Fibroblast of lung (primary cell): ENCODE results near the gene ANKS1B. TPM values are rescaled to one million over a fixed set of nuclear protein-coding genes. Genes with fewer than 3 reads are reported as not detected.
A peak's percentile ranks its signal among the peaks of the same experiment; 100 is the strongest.

ENCODE experiments used
- DNase-seq, 2 donors: peaks; one replicate each; pipeline versions ENCODE4 v3.0.0 to v3.0.0-alpha.2; 2010; ENCODE audit warnings: low read depth in 2 of 2
- H2AFZ ChIP-seq: 2 replicates; pipeline ENCODE4 v1.5.1; 2012; ENCODE audit warnings: low read length, control low read depth, inconsistent platforms
- H3K27ac ChIP-seq: 2 replicates; pipeline ENCODE4 v1.5.1; 2011; ENCODE audit warnings: low read length, control low read depth; ENCODE audit not compliant: insufficient read depth
- H3K27me3 ChIP-seq: 2 replicates; pipeline ENCODE4 v1.5.1; 2011; ENCODE audit warnings: mild to moderate bottlenecking, low read length; ENCODE audit not compliant: control insufficient read depth, insufficient read depth
- H3K36me3 ChIP-seq: 2 replicates; pipeline ENCODE4 v1.5.1; 2011; ENCODE audit warnings: low read length; ENCODE audit not compliant: control insufficient read depth, insufficient read depth
- H3K4me1 ChIP-seq: 2 replicates; pipeline ENCODE4 v1.5.1; 2011; ENCODE audit warnings: low read length; ENCODE audit not compliant: control insufficient read depth, insufficient read depth; ENCODE audit errors: extremely low read depth
- H3K4me2 ChIP-seq: 2 replicates; pipeline ENCODE4 v1.5.1; 2011; ENCODE audit warnings: low read length, control low read depth; ENCODE audit not compliant: insufficient read depth; ENCODE audit errors: extremely low read depth
- H3K4me3 ChIP-seq, 4 experiments: fragments of 200-600 bp in 1 of 4; sonication (generic) in 1 of 4; replicated peaks in 1 of 4; 2 replicates each; pipeline ENCODE4 v1.5.1; 2011 to 2016; ENCODE audit warnings: low read length in 4 of 4, low read depth in 3 of 4, mild to moderate bottlenecking in 3 of 4, control low read depth in 2 of 4, inconsistent platforms in 1 of 4, mixed read lengths in 1 of 4; ENCODE audit not compliant: insufficient read depth in 1 of 4; ENCODE audit errors: control extremely low read depth in 1 of 4
- H3K79me2 ChIP-seq: 2 replicates; pipeline ENCODE4 v1.5.1; 2012; ENCODE audit warnings: mild to moderate bottlenecking, low read length, inconsistent platforms; ENCODE audit not compliant: control insufficient read depth, insufficient read depth
- H3K9ac ChIP-seq: 2 replicates; pipeline ENCODE4 v1.5.1; 2011; ENCODE audit warnings: mild to moderate bottlenecking, low read length, control low read depth; ENCODE audit not compliant: insufficient read depth
- H3K9me3 ChIP-seq: 2 replicates; pipeline ENCODE4 v1.5.1; 2012; ENCODE audit warnings: low read depth, low read length; ENCODE audit not compliant: control insufficient read depth, insufficient read depth
- H4K20me1 ChIP-seq: 2 replicates; pipeline ENCODE4 v1.5.1; 2011; ENCODE audit warnings: low read length; ENCODE audit not compliant: control insufficient read depth, insufficient read depth; ENCODE audit errors: extremely low read depth
- EZH2 ChIP-seq: IDR thresholded peaks from 2 replicates; pipeline ENCODE4 v1.5.1; 2012; ENCODE audit warnings: low read length, control low read depth, mild to moderate bottlenecking; ENCODE audit errors: missing control alignments
- polyA plus RNA-seq, 2 donors: library from polyadenylated mRNA; depleted of rRNA in 1 of 2; stranded (reverse) in 1 of 2; unstranded in 1 of 2; fragments of >200 nt; gene quantifications; 2 replicates each; pipeline ENCODE4 v1.2.1, GENCODE V29; 2011 to 2012; ENCODE audit warnings: missing spikeins in 1 of 2
- total RNA-seq: library from RNA; depleted of rRNA; stranded (reverse); fragments of >200 nt; gene quantifications from 2 replicates; pipeline ENCODE4 v1.2.1, GENCODE V29; 2014
- TF ChIP-seq, protein P1 (sequence below), 2 donors: IDR thresholded peaks in 1 of 2; conservative IDR thresholded peaks in 1 of 2; 1 replicate in 1 of 2; 2 replicates in 1 of 2; pipeline ENCODE4 v1.5.1; 2011 to 2012; ENCODE audit warnings: low read length in 2 of 2, control low read depth in 1 of 2, inconsistent platforms in 1 of 2, low read depth in 1 of 2, mild to moderate bottlenecking in 1 of 2

ANKS1B gene
- total and polyA plus RNA-seq, 2 donors (not counting 1 experiment from before 2014, with no cell fraction given), result 0.11 to 0.83 TPM

DNA sequence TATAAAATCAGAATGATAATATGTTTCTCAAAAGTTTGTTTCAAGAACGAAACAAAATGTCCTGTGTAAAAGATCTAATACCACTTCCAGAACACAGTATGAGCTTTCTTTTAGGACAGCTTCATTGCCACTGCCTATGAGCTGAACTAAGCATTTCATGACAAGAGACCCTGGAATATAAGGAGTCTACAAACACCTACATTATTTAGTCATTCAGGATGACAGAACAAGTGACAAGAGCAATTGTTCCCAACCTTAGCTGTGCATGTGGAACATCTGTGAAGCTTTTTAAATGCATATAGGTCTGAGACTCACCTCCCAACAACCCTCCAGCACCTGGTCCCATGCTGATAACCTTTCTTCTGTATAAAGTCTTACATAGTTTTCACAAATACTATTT, 440.3 kb downstream of the ANKS1B start:
- no peak overlapping the region for H3K4me3 ChIP-seq
- no peaks in the 10 kb centered on the region for H3K79me2 ChIP-seq
- H2AFZ ChIP-seq, result no peak overlapping the region
- H3K4me2 ChIP-seq, result no peak overlapping the region
- no peak overlapping the region for H3K9ac ChIP-seq
- H3K27ac ChIP-seq, result no peak overlapping the region
- H3K9me3 ChIP-seq, result no peaks in the 10 kb centered on the region
- no peak for DNase-seq
- H3K36me3 ChIP-seq, result no peaks in the 10 kb centered on the region
- no peaks in the 10 kb centered on the region for H3K4me1 ChIP-seq
- TF ChIP-seq EZH2, result no peak
- TF ChIP-seq, protein P1, sequence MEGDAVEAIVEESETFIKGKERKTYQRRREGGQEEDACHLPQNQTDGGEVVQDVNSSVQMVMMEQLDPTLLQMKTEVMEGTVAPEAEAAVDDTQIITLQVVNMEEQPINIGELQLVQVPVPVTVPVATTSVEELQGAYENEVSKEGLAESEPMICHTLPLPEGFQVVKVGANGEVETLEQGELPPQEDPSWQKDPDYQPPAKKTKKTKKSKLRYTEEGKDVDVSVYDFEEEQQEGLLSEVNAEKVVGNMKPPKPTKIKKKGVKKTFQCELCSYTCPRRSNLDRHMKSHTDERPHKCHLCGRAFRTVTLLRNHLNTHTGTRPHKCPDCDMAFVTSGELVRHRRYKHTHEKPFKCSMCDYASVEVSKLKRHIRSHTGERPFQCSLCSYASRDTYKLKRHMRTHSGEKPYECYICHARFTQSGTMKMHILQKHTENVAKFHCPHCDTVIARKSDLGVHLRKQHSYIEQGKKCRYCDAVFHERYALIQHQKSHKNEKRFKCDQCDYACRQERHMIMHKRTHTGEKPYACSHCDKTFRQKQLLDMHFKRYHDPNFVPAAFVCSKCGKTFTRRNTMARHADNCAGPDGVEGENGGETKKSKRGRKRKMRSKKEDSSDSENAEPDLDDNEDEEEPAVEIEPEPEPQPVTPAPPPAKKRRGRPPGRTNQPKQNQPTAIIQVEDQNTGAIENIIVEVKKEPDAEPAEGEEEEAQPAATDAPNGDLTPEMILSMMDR (conservative IDR thresholded peaks at IDR 0.05 in 1 of 2, IDR thresholded peaks at IDR 0.05 in 1 of 2; ENCODE audit: low read depth in 1 of 2, low read length in 2 of 2), result no peak
- H3K27me3 ChIP-seq, result no peaks in the 10 kb centered on the region
- H4K20me1 ChIP-seq, result no peaks in the 10 kb centered on the region

DNA sequence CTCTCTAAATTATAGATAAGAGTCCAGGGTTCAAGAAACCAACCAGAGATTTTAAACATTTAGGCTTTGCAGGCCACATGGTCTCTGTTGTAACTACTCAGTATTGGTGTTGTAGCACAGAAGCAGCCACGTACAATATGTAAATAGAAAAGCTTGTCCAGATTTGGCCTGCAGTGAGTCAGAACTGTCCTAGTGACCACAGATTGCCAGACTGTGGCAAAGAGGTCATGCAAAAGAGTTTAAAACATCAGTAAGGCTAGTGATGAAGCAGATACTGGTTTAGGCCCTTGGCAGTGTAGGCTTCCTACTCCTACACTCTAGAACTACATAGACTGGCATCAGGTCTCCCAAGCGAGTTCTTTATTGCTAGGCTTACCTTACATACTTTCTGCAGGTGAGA, 454.8 kb downstream of the ANKS1B start:
- H3K4me1 ChIP-seq, result no peaks in the 10 kb centered on the region
- TF ChIP-seq, protein P1 (conservative IDR thresholded peaks at IDR 0.05 in 1 of 2, IDR thresholded peaks at IDR 0.05 in 1 of 2; ENCODE audit: low read depth in 1 of 2, low read length in 2 of 2), result no peak
- no peak for TF ChIP-seq EZH2
- H3K9ac ChIP-seq, result no peak overlapping the region
- no peaks in the 10 kb centered on the region for H3K36me3 ChIP-seq
- H2AFZ ChIP-seq, result no peak overlapping the region
- H3K79me2 ChIP-seq, result no peaks in the 10 kb centered on the region
- H4K20me1 ChIP-seq, result no peaks in the 10 kb centered on the region
- no peak overlapping the region for H3K4me2 ChIP-seq
- no peak overlapping the region for H3K27ac ChIP-seq
- DNase-seq, result peak; percentile 1 to 83
- H3K27me3 ChIP-seq, result no peaks in the 10 kb centered on the region
- no peak overlapping the region for H3K4me3 ChIP-seq
- no peaks in the 10 kb centered on the region for H3K9me3 ChIP-seq

DNA sequence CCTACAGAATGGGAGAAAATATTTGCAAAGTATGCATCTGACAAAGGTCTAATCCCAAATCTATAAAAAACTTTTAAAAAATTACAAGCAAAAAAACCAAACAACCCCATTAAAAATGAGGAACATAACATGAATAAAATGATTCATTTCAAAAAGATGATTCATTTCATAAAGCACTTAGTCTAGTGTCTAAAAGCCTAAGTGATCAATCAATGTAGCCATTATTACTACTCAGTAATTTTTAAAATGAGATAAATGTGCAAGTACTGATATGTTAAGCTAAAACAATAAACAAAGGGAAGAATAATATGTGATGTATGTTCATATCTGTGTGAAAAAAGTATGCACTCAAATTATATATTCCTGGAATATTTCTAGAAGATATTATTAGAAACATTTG, 456.3 kb downstream of the ANKS1B start:
- H3K79me2 ChIP-seq, result no peaks in the 10 kb centered on the region
- H3K4me1 ChIP-seq, result no peaks in the 10 kb centered on the region
- no peaks in the 10 kb centered on the region for H3K36me3 ChIP-seq
- DNase-seq, result no peak
- H2AFZ ChIP-seq, result no peak overlapping the region
- no peaks in the 10 kb centered on the region for H3K9me3 ChIP-seq
- H3K27ac ChIP-seq, result no peak overlapping the region
- no peak for TF ChIP-seq EZH2
- TF ChIP-seq, protein P1 (conservative IDR thresholded peaks at IDR 0.05 in 1 of 2, IDR thresholded peaks at IDR 0.05 in 1 of 2; ENCODE audit: low read depth in 1 of 2, low read length in 2 of 2), result no peak
- H4K20me1 ChIP-seq, result no peaks in the 10 kb centered on the region
- no peak overlapping the region for H3K4me3 ChIP-seq
- H3K4me2 ChIP-seq, result no peak overlapping the region
- no peaks in the 10 kb centered on the region for H3K27me3 ChIP-seq
- no peak overlapping the region for H3K9ac ChIP-seq
